Activated CD8-positive, alpha-beta memory T cell treated with anti-CD3 and anti-CD28 coated beads, Interleukin-2, amount 50 U/mL, for 1 hour (primary cell): Measurements from ENCODE around the gene ULBP3.
"Not testable (repeated sequence)": the region's sequence is repeated elsewhere in the genome, so short reads cannot be mapped to it uniquely, and the experiment has no call there.

ENCODE experiments used
- DNase-seq: peaks from one replicate; pipeline ENCODE4 v3.0.0-alpha.2; 2020; ENCODE audit errors: extremely low read depth

The ULBP3 gene

DNA sequence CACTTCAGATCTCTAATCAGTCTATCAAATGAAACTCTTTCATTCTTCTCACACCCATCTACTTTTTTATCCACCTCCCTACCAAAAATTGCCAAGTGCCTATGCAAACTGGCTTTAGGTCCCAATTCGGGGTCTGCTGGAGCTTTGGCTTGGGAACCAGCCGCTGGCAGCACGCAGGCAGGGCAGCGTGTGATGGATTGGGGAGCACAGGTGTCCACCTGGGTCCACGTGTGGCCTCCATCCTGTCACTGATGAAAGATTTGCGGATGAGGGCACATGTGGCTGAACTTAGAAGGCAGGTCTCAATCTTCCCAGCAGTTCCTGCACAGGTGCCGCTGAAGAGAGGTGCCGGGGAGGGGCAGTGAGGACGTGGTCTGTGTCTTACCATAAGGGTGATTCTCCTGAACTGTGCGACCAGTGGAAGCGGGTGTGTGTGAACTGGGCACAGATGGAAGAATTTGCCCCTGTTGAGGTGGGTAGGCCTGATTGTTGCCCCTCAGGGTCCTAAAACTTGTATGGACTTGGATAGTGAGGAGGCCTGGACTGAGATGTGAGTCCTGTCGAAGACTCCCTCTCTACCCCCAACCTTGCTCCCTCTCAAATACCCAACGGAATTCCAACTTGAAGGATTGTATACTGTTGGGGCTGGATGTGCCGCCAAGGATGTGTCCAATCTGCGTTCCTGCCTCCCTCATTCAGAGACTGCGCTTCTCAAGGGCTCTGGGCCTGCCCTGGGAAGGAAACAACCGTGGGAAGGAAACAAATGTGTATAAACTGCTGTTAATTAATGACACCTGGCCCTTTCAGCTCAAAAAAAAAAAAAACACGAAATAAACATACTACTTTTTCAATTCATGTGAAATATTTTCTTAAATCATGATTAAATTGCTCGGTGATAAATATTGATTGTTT is 25.2 kb downstream of the ULBP3 start:
- DNase-seq, result no peak

DNA sequence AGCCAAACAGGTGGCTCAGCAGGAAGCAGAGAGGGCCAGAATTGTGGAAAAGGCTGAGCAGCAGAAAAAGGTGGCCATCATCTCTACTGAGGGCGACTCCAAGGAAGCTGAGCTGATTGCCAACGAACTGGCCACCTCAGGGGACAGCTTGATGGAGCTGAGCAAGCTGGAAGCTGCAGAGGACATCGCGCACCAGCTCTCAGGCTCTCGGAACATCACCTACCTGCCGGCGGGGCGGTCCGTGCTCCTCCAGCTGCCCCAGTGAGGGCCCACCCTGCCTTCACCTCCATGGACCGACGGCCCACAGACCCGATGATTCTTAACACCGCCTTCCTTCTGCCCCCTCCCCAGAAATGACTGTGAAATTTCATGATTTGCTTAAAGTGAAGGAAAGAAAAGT is 25.8 kb downstream of the ULBP3 start:
- no peak for DNase-seq

DNA sequence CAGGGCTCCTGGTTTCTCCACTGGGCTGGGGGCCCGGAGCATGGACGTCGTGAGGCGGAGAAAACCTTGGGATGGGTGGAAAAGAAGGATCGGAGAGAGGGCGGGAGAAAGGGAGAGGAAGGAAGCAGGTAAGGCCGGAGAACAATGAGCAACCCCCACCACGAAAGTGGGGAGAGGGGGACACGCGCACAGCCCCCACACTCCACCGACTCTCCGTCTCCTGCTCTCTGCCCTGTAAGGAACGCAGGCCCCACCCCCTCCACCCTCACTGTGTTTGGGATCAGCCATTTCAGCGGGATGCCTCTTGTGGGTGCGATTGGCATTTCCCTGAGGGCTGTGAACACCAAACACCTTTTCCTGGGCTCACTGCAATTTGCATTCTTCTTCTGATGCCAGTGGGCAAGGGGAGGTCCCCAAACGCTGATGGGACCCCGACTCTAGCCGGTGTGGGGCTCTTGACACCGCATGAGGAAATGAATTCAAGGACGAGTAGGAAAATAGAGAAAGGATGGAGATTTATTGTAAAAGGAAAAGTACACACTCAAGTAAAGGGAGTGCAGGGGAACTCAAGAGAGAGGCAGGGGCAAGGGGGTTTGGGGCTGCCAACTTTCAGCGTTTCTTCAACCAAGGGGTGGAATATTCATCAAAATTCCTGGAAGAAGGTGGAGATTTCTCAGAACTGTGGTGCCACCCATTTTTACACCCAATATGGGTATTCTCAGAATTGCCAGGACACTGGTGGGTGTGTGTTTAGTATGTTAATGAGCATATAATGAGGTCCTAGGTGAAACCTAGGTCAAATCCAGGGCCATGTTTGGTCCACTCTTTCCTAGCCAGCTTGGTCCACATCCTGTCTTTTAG is 30.5 kb downstream of the ULBP3 start:
- no peak for DNase-seq

DNA sequence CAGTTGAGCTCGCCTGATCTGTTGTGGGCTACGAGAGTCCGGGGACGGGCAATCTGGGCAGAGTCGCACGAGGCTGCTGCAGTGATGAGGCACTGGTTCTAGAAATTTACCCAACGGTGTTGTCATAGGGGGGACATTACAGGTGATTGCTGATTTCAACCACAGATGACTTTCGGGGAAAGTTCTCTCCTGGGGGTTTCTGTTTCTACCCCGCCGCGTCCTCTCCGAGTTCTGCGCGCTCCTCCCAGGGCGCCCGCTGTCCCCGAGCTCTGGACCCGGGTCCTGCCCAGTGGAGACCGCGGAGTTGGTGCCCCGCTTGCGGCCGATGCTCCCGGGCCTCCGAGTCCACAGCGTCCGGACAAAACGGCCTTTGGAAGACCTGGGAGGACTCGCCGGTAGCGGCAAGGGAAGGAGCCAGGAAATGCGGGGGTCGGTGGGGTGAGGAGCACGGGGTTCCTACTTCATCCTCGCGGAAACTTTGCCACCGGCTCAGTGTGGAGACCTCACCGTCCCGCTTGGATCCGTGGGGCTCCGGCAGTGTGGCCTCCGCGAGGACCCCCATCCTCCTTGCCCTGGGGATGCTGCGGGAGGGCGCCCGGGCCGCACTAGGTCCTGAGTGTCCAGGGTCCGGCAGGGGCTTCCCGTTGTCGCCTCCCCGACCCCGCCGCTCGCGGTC is 31.3 kb downstream of the ULBP3 start:
- no peak for DNase-seq

DNA sequence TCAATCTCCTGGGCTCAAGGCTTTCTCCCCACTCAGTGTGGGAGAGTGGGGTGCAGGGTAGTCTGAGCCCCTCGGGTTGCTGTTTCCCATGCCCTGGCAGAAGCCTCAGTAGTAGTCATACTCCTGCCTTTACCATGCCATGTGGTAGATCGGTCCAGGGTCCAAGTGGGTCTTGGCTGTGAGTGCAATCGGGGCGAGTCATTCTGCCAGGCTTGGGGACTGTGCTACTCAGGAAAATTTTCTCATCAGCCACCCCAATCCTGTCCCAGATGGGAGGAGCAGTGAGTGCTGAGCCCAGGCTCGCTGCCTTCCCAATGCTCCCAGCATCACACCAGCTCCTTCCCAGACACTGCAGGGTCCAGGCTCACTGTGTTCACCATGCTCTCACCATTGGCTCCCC is 32.8 kb downstream of the ULBP3 start:
- DNase-seq, result no peak

DNA sequence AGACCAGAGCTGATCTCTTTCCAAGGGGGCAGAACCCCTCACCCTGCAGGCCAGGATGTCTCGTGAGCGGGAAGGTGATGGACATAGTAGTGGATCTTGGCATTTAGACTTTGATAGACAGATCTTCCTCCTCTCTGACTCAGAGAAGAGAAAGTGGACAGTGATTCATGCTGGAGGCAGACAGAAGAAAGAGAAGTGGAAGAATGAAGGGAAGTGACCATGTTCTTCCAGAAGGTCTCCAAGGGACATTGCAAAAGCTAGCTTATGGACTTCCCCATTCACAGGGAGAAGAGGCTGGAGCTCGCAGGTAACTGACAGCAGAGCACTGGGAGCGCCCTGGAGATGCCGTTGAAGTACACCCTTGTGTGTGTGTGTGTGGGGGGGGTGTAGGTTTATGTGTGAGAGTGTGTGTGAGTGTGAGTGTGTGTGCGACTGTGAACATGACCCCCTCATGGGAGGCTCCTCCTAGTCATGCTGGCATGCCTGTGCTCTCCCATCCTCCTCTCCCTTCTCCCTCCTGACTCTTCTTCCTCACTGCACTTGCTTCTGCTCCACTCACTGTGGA is 35.6 kb downstream of the ULBP3 start:
- DNase-seq, result no peak

DNA sequence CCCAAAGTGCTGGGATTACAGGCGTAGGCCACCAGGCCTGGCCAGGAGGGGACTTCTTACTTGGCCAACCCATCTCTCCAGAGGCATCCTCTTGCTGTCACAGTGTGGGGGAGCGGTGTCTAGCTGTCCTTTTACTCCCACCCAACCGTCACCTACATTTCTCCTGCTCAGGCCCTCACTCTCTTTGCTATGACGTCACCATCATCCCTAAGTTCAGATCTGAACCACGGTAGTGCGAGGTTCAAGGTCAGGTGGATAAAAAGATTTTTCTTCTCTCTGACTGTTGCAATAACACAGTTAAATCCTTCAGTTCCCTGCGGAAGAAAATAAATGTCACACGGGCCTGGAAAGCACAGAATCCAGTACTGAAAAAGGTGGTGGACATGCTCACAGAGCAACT is 36.3 kb downstream of the ULBP3 start:
- DNase-seq, result no peak

DNA sequence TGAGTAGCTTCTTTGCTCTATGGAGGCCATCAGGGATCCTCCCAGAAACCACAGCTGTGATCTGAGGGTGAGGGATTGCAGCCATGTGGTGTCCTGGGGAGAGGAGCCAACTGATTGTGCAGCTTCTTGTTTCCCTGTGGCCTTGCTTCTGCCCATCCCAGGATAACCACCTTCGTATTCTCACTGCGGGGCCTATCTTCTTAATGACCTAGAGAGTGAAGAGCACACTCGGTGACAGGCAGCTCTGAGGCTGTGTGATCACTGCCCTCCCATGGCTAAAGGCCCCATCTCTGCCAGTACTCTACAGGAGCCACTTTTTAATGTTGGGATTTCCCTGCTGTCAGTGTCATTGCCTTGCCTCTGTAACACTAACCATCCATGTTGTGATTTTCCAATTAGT is 38.3 kb downstream of the ULBP3 start:
- no peak for DNase-seq

DNA sequence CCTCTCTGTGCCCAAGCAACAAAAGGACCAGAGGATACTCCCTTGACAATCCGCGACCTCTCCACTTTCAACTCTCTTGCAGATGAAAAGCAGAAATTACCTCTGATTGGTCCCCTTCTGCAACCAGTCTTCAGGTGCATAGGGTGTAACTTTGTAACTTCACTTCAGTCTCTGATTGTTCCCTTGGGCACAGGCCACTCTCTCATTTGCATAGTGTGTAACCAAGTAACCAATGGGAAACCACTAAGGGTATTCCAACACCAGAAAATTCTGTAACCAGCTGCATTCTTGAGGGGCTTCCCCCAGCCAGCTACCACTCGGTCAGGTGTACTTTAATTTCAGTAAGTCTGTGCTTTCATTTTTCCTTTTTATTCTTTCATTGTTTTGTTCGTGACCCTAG is 39.2 kb downstream of the ULBP3 start:
- no peak for DNase-seq

DNA sequence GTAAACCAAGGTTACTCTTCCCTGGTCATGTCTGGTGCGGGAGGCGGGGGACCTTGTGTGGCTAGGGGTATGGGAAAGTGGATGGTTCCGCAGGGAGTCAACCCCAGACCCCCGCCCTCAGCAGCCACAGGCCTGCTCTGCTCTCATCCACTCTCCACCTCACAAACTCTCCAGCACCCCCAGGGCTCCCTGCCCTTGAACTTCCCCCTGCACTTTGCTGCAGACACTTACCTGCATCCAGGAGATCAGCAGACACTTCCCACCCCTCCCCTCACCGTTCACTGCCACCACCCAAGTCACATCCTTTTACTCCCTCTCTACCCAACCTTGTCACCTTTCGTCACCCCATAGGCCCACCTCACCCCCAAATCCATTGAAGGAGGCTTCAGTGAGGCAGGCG is 39.6 kb downstream of the ULBP3 start:
- DNase-seq, result no peak

DNA sequence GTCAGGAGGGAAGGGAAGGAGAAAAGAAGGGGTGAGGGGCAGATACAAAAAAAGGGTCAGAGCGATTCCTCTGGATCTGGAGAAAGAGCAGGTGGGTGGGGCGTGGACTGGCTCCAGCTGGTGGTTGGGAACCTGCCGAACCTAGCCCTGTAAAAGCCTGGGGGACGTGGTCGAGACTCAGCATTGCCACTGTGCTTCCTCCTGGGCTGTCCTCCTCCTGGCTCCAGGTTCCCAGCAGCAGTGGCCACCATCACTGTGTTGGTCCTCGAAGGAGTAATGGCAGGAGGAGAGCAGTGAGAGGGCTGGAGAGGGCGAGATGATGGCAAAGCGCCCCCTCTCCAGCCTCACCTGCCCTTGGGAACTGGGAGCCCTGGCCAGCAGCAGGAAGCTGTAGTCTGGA is 40.1 kb downstream of the ULBP3 start:
- DNase-seq, result no peak

DNA sequence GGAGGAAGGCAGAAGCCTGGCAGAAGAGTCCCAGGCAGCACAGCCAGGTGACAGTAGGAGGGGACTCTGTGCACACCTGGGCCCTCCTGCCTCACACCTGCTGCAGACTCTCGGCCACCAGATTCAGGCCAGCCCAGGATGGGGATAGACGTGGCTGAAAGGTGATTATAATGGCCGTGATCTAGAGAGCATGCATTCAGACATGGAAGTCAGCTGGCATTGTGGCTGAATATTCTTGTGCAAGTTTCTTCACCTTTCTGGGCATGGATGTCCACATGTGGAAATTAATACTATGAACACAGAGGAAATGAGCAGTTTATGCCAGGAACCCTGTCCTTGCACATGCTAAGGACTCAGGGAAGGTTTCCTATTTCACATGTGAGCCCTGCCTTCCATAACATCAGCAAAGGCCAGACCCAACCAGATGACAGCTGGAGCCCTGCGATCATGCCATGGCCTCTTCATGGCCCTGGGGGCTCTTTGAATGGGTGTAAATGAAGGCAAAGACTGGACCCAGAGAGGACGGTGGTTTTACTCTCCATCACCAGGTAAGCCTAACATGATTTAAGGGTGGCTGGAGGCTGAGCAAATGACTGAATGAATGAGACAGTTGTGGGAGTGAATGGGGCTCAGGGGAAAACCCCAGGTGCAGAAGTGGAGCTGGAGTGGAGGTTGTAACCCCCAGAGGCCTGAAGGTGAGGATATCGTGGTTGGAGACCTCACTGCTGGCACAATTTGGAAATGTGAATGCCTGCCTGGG is 40.9 kb downstream of the ULBP3 start:
- DNase-seq, result no peak

DNA sequence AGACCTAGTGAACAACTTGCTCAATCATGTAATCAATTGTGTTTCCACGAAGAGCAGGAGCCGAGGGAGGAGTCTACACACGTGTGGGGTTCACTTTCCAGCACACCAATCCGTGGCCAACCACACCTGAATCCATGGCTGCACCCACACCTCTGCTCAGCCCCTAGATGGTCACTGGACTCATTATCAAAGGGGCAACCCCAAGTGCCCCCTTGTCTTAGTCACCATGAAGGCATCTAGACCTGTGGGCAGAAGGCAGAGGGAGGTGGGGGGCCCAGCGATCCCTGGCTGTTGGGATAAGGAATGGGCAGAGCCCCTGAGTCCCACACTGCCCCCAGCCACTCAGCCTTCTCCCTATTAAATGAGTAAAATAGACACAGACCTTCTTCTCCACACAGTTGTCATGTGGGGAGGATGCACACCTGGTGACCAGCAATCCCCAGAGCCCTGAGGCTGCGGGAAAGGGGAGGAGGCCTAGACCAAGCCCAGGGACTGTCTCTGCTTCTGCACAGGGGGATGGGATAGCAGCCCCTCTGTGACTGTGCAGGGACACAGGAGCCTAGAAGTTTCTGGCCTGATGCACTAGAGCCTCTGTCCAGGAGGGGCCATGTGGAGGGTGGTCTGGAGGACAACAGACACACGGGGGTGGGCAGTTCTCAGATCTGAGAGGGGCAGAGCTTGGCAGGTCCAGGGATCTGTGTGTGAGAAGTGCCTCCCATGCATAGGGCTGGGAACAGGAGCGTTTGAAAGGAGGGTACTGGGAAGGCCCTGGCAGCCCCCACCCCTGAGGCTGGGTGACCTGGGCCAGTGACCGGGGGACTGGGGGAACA is 41.7 kb downstream of the ULBP3 start:
- no peak for DNase-seq

DNA sequence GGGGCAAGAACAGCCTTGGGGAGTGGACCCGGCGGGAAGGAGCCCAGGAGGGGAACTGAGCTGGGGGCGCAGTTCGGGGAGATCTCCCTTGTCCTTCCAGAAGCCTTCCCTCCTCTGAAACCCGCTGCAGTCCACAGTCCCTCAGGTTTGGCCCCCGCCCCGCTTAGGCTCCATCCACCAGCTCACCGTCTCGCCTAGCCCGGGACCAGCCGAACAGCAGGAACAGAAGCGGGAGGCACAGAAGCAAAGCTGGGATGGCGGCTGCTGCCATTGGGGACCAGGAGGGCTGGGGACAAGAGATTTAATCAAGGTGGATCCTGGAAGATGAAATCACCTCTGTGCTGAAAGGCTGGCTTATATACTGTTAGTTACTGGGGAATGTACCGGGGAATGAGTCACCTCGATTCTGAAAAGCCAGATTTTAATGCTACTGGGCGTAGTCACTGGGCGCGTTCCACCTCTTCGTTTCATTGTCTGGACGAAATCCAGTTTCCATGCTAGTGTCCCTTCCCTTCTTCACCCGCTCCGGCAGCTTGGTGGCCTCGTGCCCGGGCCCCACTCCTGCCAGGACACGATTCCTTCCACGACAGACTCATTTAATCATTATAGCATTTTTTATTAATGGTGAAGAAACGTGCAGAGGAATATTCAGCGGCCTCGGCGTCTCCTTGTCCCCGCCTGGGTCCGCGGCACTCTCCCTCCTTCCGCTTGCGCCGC is 43.6 kb downstream of the ULBP3 start, which contains the start of gene RAET1L:
Gene RAET1L (minus strand): TSS at position 332 of the 717 bp plus-strand sequence. CDS start 61 bp downstream, at position 271.
- no peak for DNase-seq

DNA sequence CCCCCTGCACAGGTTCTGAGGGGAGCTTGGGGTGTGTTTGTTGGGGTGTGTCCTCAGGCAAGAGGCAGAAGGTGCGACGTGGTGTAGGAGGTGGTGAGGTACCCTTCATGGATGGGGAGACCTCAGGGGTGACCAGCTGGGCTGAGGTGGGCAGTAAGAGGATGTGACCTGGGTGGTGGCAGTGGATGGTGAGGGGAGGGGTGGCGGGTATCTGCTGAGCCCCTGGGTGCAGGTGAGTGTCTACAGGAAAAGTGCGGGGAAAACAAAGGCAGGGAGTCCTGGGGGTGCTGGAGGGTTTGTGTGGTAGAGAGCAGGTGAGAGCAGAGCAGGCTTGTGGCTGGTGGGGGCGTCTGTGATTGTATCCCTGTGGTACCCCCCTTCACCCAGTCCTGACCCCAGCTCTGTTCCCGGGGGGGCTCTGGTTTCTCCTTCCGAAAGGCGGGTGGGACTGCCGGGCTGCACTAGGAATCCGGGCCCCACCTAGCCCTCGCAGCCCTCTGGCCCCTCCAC is 44.2 kb downstream of the ULBP3 start:
- no peak for DNase-seq

DNA sequence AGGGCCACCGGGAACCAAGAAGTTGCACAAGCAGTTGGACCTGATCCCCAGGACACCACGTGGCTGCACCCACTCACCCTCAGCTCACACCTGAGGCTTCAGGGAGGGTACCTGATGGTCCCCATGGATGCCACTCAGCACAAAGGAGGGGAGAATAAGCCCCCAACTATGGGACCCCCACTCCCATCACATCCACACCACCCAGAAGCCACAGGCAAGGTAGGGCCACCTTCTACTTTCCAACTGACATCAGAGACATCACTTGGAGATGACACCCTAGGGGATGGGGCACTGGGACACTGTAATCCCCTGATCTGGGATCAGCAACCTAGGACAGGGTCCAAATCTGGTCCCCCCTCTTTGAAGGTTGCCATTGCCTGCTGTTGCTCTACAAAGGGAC is 44.9 kb downstream of the ULBP3 start:
- DNase-seq, result not testable (repeated sequence)

DNA sequence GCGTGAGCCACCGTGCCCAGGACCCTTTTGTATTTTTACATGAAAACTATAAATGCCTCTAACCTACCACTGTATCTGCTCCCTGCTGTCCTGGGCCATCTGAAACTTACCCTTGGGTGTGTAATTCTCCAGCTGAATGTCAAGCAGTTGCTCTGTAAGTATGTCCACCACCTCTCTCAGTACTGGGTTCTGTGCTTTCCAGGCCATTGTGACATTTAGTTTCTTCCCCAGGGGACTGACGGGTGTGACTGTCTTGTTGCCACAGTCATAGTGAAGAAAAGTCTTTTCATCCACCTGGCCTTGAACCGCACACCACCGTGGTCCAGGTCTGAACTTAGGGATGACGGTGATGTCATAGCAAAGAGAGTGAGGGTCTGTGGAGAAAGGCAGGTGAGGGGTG is 47.1 kb downstream of the ULBP3 start:
- not testable (repeated sequence) for DNase-seq

DNA sequence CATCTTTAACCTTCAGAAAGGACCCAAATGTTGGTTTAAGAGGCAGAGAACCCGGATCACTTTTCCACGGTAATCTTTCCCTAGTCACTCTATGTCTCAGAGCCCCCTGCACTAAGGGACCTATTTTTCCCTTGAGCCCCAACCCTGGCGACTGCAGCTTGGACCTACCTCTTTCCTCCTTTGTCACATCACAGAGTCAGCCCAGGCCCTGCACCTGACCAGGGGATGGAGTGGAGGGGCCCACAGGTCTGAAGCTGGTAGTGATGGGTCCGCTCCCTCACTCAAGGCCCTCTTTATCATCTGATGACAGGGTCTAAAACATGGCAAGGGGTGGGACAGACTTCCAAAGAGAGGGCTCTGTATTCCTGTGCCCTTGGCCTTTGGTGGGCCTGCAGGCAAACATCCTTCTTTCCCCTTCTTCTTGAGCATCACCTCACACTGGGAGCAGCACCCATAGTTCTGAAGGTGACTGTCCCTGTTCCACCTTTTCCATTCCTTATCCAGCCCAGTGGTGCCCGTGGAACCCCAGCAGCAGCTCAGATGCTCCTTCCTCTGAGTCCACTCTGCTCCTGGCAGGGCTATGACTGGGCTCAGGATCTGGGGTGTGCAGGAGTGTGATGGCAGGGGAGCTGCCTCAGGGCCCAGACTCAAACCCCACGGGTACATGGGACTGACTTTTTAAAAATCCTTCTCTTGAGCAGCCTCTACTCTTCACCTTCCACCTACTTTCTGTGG is 49.9 kb downstream of the ULBP3 start:
- DNase-seq, result no peak

DNA sequence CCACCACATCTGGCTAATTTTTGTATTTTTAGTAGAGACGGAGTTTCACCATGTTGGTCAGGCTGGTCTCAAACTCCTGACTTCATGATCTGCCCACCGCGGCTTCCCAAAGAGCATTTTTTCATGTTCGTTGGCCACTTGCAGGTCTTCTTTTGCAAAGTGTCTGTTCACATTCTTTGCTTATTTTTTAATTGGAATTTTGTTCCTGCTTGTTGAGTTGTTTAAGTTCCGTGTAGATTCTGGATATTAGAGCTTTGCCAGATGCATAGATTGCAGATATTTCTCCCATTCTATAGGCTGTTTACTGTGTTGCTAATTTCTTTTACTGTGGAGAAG is 51.8 kb downstream of the ULBP3 start:
- not testable (repeated sequence) for DNase-seq
